NCI-H82 treated with DMSO at 0.1 percent for 48 hours (cell line): ENCODE results near the gene CCPG1.

Source experiments
- DNase-seq: peaks from one replicate; lab custom pipeline; 2025; ENCODE audit not compliant: unreplicated experiment; lab: John Stamatoyannopoulos, UW

CCPG1 gene

DNA sequence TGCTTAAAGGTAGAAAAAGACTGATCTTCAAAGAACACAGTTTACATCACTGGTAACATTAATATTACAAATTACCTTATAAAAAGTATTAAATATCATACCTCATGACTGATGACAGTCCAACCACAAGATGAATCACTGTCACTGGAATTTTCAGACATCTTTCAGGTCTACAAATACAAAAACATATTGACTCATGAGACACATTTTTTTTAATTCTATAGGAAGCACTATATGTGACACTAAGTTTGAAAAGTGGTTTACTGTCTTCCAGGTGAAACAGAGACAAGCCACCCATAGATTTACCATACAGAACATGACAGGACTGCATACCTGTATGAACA lies 18.9 kb downstream of the CCPG1 start:
- no peak for DNase-seq

GRCh38 chr15:55387027-55387426 lies 21.1 kb downstream of the CCPG1 start:
- DNase-seq, result no peak

DNA sequence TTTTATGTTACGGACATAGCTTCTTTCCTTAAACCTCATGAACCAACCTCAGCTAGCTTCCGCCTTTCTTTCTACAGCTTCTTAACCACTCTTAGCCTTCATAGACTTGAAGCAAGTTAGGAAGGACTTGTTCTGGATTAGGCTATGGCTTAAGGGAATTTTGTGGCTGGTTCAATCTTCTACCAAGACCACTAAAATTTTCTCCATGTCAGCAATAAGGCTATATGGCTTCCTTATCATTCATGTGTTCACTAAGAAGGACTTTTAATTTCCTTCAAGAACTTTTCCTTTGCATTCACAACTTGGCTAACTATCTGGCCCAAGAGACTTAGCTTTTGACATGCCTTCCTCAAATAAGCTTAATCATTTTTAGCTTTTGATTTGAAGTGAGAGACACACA lies 24.5 kb downstream of the CCPG1 start:
- no peak for DNase-seq

DNA sequence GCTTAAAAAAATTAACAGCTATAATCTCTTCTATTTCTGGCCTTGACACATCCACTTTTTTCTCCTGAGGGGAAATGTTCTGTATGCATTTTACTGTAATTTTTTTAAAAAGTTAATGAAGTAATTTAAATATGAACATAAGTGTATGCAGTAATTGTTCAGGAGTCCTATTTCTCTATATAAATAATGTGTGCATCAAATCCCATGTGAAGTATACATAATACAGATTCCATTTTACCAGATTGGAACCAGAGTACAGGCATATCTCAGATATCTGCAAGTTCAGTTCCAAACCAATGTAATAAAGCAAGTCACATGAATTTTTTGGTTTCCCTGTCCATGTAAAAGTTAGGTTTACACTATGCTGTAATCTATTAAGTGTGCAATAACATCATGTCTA lies 26.6 kb downstream of the CCPG1 start:
- DNase-seq, result no peak

DNA sequence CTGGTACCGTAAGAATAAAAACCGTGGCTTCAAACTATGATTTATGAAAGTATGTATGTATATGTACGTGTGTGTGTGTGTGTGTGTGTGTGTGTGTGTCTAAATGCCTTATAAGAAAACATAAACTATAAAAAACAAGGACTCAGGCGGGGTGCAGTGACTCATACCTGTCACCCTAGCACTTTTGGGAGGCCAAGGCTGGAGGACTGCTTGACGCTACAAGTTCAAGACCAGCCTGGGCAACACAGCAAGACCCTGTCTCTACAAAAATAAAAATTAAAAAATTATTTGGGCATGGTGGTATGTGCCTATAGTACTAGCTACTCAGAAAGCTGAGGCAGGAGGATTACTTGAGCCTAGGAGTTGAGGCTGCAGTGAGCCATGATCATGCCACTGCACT lies 29.1 kb downstream of the CCPG1 start:
- no peak for DNase-seq

- DNase-seq, result no peak
Observed at GRCh38 chr15:55372701-55373440, 35.3 kb downstream of the CCPG1 start.

DNA sequence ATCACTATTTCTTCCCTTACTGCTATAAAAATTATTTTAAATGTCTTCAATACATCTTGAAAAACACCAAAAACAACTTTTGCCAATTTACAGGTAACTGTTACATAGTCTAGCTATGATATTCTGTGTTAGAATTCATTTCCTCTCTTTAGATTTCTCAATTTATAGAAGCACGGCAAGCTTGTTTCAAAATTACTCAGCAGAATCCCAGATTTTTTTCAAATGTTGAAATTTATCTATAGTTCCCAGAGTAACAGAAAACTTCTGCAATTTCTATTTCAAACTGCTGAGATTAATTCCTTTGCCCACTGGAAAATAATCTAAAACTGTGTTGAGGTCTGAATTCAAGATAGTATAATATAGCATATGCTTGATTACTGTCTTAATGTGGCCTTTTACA lies 41.2 kb downstream of the CCPG1 start:
- no peak for DNase-seq

- DNase-seq, result no peak
Observed at GRCh38 chr15:55362641-55363040, 45.5 kb downstream of the CCPG1 start.

GRCh38 chr15:55361048-55361447 lies 47.1 kb downstream of the CCPG1 start:
- DNase-seq, result no peak

- no peak for DNase-seq
Observed at GRCh38 chr15:55360256-55360655, 47.9 kb downstream of the CCPG1 start.

GRCh38 chr15:55358471-55358870 lies 49.7 kb downstream of the CCPG1 start:
- DNase-seq, result no peak

DNA sequence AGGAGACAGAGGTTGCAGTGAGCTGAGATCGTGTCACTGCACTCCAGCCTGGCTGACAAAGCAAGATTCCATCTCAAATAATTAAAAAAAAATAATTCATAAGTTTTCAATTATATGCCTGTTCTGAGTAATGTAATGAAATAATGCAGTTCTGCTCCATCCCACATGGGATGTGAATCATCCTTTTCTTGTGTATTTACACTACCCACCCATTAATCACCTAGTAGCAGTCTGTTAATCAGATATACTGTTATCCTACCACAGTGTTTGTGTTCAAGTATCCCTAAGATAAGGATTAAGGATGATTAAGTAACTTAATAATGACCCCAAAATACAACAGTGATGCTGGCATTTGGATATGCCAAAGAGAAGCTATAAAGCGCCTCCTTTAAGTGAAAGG lies 50.4 kb downstream of the CCPG1 start:
- peak; percentile 22 for DNase-seq

GRCh38 chr15:55356985-55357585 lies 51.1 kb downstream of the CCPG1 start:
- DNase-seq, result no peak

- no peak for DNase-seq
Observed at GRCh38 chr15:55353025-55353424, 55.1 kb downstream of the CCPG1 start.

- no peak for DNase-seq
Observed at GRCh38 chr15:55349282-55349681, 58.9 kb downstream of the CCPG1 start.

DNA sequence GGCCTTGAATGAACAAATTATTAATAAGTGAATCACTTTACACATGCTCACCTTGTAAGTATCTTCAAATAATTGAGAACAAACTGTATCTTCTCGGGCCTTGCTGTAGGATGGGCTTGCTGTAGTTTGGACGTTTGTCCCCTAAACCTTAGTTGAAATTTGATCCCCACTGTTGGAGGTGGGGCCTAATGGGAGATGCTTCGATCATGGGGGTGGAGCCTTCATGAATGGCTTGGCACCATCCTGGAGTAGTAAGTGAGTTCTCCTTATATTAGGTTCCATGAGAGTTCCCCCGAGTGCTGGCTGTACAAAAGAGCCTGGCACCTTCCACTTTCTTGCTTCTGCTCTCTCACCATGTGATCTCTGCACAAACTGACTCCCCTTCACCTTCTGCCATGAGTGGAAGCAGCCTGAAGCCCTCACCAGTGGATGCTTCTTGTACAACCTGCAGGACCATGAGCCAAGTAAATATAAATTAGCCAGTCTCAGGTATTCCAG lies 59.8 kb downstream of the CCPG1 start:
- DNase-seq, result no peak

- DNase-seq, result no peak
Observed at GRCh38 chr15:55344206-55344605, 64.0 kb downstream of the CCPG1 start.

DNA sequence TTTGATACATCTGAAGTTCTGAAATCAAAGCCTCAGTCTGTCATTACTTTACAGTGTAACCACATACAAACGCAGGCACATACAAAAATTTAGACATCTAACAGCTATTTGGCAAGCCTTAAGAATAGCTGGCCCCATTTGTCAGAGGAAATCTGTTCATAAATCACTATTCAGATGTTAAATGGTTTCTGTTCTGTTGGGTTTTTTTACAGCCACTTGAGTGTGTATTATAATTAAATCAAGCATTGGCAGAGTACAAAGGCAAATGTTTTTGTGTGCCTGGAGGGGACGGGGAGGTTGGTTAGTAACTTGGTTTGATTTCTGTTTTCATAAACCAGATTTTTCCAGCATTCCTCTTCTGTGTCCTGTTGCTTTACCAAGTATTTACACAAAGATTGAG lies 65.0 kb downstream of the CCPG1 start:
- no peak for DNase-seq

DNA sequence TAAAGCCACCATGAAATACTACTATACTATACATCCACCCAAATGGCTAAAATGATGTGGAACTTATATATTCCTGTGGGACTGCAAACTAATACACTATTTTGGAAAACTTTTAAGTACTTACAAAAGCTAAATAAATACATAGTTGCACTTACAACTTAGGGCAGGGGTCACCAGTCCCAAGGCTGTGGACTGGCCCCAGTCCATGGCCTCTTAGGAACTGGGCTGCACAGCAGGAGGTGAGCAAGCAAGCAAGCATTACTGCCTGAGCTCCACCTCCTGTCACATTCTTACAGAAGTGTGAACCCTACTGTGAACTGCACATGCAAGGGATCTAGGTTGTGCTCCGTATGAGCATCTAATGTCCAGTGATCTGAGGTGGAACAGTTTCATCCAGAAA lies 71.0 kb downstream of the CCPG1 start:
- no peak for DNase-seq

GRCh38 chr15:55334997-55335396 lies 73.2 kb downstream of the CCPG1 start:
- DNase-seq, result no peak

- DNase-seq, result no peak
Observed at GRCh38 chr15:55334371-55334770, 73.8 kb downstream of the CCPG1 start.

GRCh38 chr15:55327387-55327786 lies 80.8 kb downstream of the CCPG1 start:
- DNase-seq, result no peak

GRCh38 chr15:55322467-55322866 lies 85.7 kb downstream of the CCPG1 start:
- DNase-seq, result no peak
